GM19023 (cell line): Measurements from ENCODE around the gene SAMD5.

Source experiments
- ATAC-seq: cut with Tn5 transposase; IDR thresholded peaks from one replicate; pipeline ENCODE4 v1.9.1; 2021; ENCODE audit warnings: mild to moderate bottlenecking, moderate library complexity; ENCODE audit not compliant: unreplicated experiment

Gene SAMD5

DNA sequence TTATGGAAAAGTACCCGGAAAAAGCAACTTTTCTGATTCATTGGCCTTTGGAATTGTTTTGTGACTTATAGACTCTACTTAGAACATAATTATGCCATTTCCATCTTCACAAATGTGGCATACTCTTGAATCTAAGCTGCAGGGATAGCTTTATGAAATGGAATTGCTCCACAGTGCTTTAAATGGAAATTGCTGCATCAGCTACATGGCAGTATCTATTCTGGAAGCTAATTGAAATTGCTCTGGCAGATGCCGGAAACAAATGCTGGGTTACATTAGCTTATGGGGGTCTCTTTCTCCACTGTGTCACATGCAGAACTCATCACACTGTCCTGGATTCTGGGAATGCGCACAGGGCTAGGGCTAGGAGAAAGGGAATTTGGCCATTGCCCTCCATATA, 108.9 kb downstream of the SAMD5 start:
- ATAC-seq, result no peak

DNA sequence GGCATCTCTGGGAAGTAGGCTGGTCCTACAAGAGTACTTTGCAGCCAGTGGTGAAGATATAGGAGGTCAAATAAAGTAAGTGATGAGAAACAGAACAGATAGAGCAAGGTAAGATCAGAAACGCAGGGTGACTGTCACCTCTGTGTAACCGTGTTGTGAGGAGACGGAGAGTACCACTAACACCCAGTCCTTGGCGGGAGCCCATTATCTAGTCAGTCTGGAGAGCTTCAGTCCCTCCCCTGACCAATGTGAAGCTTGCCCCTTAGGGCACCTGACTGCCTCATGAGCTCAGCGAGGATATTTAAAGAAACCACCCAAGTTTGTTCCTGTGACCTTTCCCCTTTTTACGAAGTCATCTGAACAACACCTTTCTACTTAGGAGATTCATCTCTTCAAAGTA, 110.0 kb downstream of the SAMD5 start:
- ATAC-seq, result no peak

DNA sequence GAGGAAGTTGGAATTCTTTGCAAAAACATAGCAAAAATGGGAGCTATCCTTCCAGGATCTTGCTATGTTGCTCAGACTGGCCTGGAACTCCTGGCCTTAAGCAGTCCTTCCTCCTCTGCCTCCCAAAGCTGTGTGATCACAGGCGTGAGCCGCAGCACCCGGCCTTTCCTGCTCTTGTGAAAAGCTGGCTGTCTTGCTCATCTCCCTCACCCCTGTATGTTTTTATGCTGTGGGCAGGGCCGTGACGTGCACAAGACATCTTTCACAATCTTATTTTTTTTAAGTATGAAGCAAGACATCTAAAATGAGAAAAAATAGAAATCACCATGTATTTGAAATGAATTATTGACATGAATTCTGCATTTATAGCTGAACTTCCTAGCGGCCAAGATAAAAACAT, 110.4 kb downstream of the SAMD5 start:
- no peak for ATAC-seq
